Measurements from ENCODE around the gene TCEANC2.

DNA sequence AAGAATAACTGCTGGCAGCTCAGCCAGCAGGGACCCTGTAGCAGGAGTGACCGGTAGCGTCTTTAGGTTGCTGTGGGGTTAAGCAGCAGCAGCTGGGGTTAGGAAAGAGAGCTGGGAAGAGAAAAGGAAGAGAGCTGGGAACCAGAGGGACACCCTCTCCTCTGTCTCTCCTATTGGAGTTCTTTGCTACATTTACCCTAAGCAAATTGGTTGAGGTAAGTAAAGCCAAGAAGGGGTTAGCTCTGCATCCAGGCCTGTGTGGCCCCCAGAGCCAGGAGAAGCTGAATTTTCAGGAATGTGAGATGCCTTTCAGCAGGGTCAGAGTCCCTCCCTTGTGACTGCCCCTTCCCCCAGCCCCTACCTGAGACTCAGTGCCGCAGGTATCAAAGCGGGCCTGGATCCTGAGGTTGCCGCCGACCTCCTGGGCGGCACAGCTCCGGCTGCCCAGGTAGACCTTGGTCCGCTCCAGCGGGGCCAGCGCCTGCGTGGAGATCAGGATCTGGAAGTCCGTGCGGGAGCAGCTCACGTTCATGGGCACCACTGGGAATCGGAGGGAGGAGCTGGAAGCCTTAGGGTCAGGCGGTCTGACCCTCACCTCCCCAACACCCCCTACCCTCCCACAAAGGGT, 83.0 kb downstream of the TCEANC2 start:
- TF ChIP-seq STAT1 (IDR thresholded peaks at IDR 0.05; ENCODE audit: unreplicated experiment) (no peak), EZH2 (IDR thresholded peaks at IDR 0.05; ENCODE audit: low read depth, unreplicated experiment) (no peak), ZNF331 (CRISPR knock-in tag; IDR thresholded peaks at IDR 0.05; ENCODE audit: low read depth) (no peak), JUNB (IDR thresholded peaks at IDR 0.05; ENCODE audit: unreplicated experiment) (no peak), EZH2phosphoT487 (IDR thresholded peaks at IDR 0.05; ENCODE audit: unreplicated experiment) (no peak), POLR2AphosphoS5 (IDR thresholded peaks at IDR 0.05; ENCODE audit: low read depth) (no peak), CREB1 (CRISPR knock-in tag; IDR thresholded peaks at IDR 0.05; ENCODE audit: low read depth) (no peak)
- TF ChIP-seq, protein P1, sequence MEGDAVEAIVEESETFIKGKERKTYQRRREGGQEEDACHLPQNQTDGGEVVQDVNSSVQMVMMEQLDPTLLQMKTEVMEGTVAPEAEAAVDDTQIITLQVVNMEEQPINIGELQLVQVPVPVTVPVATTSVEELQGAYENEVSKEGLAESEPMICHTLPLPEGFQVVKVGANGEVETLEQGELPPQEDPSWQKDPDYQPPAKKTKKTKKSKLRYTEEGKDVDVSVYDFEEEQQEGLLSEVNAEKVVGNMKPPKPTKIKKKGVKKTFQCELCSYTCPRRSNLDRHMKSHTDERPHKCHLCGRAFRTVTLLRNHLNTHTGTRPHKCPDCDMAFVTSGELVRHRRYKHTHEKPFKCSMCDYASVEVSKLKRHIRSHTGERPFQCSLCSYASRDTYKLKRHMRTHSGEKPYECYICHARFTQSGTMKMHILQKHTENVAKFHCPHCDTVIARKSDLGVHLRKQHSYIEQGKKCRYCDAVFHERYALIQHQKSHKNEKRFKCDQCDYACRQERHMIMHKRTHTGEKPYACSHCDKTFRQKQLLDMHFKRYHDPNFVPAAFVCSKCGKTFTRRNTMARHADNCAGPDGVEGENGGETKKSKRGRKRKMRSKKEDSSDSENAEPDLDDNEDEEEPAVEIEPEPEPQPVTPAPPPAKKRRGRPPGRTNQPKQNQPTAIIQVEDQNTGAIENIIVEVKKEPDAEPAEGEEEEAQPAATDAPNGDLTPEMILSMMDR (conservative IDR thresholded peaks at IDR 0.05; ENCODE audit: low read depth in 2 of 2), result no peak
- TF ChIP-seq, protein P2, sequence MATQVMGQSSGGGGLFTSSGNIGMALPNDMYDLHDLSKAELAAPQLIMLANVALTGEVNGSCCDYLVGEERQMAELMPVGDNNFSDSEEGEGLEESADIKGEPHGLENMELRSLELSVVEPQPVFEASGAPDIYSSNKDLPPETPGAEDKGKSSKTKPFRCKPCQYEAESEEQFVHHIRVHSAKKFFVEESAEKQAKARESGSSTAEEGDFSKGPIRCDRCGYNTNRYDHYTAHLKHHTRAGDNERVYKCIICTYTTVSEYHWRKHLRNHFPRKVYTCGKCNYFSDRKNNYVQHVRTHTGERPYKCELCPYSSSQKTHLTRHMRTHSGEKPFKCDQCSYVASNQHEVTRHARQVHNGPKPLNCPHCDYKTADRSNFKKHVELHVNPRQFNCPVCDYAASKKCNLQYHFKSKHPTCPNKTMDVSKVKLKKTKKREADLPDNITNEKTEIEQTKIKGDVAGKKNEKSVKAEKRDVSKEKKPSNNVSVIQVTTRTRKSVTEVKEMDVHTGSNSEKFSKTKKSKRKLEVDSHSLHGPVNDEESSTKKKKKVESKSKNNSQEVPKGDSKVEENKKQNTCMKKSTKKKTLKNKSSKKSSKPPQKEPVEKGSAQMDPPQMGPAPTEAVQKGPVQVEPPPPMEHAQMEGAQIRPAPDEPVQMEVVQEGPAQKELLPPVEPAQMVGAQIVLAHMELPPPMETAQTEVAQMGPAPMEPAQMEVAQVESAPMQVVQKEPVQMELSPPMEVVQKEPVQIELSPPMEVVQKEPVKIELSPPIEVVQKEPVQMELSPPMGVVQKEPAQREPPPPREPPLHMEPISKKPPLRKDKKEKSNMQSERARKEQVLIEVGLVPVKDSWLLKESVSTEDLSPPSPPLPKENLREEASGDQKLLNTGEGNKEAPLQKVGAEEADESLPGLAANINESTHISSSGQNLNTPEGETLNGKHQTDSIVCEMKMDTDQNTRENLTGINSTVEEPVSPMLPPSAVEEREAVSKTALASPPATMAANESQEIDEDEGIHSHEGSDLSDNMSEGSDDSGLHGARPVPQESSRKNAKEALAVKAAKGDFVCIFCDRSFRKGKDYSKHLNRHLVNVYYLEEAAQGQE (IDR thresholded peaks at IDR 0.05; ENCODE audit: unreplicated experiment), result no peak
